Measurements from ENCODE around the gene PRDX2.

Gene PRDX2

DNA sequence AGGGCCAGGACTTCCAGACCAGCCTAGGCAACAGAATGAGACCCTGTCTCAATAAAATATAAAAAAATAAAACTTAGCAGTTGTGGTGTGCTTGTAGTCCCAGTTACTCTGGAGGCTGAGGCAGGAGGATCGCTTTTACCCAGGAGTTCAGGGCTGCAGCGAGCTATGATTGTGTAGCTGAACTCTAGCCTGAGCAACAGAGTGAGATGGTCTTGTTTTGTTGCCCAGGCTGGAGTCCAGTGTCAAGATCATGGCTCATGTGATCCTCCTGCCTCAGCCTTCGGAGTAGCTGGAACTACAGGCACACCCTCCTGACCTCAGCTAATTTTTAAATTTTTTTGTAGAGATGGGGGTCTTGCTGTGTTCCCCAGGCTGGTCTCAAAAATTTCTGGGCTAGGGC, 14.6 kb downstream of the PRDX2 start:
- TF ChIP-seq, protein P1, sequence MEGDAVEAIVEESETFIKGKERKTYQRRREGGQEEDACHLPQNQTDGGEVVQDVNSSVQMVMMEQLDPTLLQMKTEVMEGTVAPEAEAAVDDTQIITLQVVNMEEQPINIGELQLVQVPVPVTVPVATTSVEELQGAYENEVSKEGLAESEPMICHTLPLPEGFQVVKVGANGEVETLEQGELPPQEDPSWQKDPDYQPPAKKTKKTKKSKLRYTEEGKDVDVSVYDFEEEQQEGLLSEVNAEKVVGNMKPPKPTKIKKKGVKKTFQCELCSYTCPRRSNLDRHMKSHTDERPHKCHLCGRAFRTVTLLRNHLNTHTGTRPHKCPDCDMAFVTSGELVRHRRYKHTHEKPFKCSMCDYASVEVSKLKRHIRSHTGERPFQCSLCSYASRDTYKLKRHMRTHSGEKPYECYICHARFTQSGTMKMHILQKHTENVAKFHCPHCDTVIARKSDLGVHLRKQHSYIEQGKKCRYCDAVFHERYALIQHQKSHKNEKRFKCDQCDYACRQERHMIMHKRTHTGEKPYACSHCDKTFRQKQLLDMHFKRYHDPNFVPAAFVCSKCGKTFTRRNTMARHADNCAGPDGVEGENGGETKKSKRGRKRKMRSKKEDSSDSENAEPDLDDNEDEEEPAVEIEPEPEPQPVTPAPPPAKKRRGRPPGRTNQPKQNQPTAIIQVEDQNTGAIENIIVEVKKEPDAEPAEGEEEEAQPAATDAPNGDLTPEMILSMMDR (conservative IDR thresholded peaks at IDR 0.05; ENCODE audit: low read depth, low read length): no peak

DNA sequence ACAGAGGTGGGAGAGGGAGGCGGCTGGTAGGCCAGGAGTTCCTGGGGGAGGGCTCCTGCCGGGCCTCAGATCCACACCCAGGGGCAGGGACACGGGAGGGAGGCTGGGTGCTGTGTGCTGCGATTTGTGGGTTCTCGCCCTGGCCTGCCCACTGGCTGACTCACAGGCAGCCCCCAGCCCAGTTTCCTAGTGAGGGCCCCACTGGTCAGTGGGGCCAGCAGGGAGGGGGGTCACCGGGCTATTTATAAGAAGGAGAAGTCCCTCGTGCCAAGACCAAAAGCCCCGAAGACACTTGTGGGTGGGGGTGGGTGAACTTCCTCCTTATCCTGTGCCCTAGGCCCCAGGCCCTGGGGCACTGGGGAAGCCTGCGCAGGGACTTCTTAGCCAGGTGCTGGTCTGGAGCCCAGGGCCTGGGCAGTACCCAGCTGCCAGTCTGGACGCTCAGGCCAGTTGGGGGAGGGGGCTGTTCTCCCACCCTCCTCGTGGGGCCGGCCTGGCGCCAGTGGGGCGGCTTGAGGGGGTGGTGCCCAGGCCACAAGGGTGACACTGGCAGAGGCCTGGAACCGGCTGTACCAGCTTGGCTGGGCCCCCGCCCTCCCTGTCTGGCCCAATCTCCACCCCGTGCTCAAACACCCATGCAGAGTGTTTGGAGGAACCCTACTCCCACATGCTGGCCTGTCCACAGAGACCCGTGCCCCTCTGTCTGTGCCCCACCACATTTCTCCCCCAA, 15.3 kb downstream of the PRDX2 start:
- H3K4me3 ChIP-seq (ENCODE audit: low read depth, low read length): no peak overlapping the region
- DNase-seq (ENCODE audit: low read depth): no peak
- TF ChIP-seq, protein P1 (conservative IDR thresholded peaks at IDR 0.05; ENCODE audit: low read depth, low read length): no peak

More for the DNA sequence above, 14.6 kb downstream of the PRDX2 start:
- no peak overlapping the region for H3K4me3 ChIP-seq (ENCODE audit: low read depth, low read length)
- DNase-seq (ENCODE audit: low read depth): no peak

DNA sequence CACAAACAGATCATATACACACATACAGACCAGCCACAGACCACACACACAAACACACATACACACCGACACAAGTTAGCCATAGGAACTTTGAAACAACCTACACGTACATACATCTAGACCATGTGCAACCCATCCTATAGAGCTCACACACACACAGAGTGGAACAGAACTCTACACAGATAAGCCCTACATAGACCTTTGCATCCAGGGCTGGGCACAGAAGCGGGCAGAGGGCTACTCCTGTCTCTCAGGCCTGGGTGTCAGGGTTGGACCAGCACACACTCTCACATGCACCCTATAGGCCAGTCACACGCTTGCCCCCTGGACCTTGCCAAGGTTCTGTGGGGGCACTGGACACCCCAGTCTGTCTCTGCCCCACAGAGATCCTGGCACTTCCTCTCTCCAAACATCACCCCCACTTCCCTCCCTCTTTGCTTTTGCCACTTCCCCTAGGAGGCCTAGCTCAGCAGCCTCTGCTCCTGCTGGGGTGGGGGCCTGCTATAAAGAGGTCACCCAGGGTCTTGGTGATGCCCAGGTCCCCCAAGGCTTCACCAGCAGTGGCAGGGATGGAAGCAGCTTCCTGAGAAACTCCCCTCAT, 16.1 kb downstream of the PRDX2 start:
- TF ChIP-seq, protein P1 (conservative IDR thresholded peaks at IDR 0.05; ENCODE audit: low read depth, low read length): no peak
- no peak overlapping the region for H3K4me3 ChIP-seq (ENCODE audit: low read depth, low read length)
- no peak for DNase-seq (ENCODE audit: low read depth)

DNA sequence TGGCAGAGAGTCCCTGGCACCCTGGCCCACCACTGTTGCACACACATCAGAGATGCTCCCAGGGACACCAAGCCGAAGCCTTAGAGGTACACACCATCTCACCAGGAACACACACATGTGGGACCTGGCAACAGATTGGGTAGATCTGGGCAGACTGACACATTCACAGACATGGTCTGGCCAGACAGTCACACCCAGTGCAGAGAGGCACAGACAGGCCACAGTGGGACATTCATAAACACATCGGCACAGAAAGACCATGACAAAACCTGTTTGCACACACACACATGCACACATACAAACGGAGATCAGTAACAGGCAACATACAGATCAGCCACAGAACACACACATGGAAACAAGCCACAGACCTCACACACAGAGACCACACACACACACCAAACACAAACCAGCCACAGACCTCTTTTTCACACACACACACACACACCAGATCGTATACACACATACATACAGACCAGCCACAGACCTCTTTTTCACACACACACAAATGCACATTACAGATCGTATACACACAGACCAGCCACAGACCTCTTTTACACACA, 16.6 kb downstream of the PRDX2 start:
- TF ChIP-seq, protein P1 (conservative IDR thresholded peaks at IDR 0.05; ENCODE audit: low read depth, low read length): no peak
- H3K4me3 ChIP-seq (ENCODE audit: low read depth, low read length): no peak overlapping the region
- DNase-seq (ENCODE audit: low read depth): peak; percentile 39

DNA sequence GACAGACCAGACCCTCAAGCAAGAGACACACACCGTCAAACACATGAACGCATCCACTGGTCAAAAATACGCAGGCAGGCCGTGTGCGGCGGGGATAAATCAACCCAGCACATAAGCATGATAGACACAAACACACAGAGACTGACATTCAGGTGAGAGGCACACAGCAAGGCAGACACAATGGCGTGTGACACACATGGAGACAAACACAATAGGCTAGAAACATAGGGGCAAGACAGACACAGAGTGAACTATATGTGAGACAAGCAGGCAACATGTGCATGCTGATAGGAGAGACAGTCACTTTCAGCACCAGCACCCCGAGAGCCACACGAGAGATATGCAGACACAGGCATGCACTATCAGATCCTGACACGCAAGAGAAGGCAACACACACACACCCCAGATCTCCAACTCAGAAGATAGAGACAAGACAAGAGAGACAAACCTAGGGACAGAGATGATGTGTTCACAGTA, 17.2 kb downstream of the PRDX2 start:
- DNase-seq (ENCODE audit: low read depth): no peak
- TF ChIP-seq, protein P1 (conservative IDR thresholded peaks at IDR 0.05; ENCODE audit: low read depth, low read length): no peak
- H3K4me3 ChIP-seq (ENCODE audit: low read depth, low read length): no peak overlapping the region

DNA sequence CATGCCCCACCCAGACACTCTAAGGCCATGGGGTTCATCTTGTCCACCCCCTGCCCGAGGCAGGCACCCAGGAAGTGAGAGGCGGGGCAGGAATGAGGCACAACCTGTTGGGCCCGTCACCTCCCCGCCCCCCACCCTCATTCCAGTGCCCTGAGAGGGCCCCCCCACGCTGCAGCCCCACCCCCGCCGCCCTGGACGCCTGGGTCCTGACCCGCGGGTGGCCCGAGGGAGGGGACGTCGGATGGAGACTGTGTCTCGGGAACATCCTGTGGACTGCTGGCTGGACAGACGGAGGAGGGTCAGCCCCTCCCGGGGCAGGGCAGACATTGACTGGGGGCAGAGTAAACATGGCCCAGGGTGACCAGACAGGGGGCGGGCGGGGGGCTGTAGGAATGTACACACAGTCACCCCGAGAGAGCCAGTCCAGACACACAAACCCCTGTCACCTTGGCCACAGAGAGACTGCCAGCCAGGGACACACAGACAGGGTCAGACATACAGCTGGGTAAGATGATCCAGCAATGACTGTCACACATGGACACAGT, 17.7 kb downstream of the PRDX2 start:
- H3K4me3 ChIP-seq (ENCODE audit: low read depth, low read length): no peak overlapping the region
- DNase-seq (ENCODE audit: low read depth): no peak
- TF ChIP-seq, protein P1 (conservative IDR thresholded peaks at IDR 0.05; ENCODE audit: low read depth, low read length): no peak
